GM18868 (cell line): ENCODE data around the gene TEAD3.

ENCODE experiments used
- ATAC-seq: cut with Tn5 transposase; IDR thresholded peaks from one replicate; pipeline ENCODE4 v1.9.1; 2021; ENCODE audit warnings: mild to moderate bottlenecking, moderate library complexity; ENCODE audit not compliant: unreplicated experiment

Gene TEAD3

DNA sequence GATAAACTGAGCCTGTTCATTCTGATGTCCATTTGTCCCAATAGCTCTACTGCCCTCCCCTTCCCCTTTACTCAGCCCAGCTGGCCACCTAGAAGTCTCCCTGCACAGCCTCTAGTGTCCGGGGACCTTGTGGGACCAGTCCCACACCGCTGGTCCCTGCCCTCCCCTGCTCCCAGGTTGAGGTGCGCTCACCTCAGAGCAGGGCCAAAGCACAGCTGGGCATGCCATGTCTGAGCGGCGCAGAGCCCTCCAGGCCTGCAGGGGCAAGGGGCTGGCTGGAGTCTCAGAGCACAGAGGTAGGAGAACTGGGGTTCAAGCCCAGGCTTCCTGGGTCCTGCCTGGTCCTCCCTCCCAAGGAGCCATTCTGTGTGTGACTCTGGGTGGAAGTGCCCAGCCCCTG is 69.4 kb downstream of the TEAD3 start:
- ATAC-seq, result no peak

DNA sequence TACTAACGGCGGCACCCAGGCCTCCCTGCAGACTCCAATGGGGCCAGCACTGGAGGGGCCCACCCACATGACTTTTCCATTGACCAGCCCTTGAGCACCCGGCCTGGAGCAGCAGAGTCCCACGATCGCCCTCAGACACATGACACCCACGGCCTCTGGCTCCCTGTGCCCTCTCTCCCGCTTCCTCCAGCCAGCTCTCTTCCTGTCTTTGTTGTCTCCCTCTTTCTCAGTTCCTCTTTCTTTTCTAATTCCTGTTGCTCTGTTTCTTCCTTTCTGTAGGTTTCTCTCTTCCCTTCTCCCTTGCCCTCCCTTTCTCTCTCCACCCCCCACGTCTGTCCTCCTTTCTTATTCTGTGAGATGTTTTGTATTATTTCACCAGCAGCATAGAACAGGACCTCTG is 70.8 kb downstream of the TEAD3 start:
- ATAC-seq, result no peak

DNA sequence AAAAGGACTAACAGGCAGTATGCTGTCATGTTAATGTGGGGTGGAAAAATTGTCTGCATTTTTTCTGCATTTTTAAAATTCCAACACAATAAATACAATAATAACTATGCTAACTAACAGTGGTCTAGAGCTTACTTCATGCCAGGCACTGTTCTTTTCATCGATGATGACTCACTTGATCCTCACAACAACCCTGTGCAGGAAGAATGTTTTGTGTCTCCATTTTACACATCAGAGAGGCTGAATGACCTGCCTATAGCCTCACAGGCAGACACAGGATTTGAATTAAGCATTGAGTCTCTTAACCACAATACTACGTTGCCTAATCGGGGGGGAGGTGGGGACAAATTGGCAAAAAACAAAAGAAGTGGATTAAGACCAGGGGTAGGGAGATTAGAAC is 71.6 kb downstream of the TEAD3 start:
- no peak for ATAC-seq
